ENCODE measurements around the gene ZNF385B.

Gene ZNF385B

GRCh38 chr2:179664972-179665812 lies 196.2 kb downstream of the ZNF385B start:
- Histone ChIP-seq H3K27ac (no peak overlapping the region), H3K4me1 (no peaks in the 10 kb centered on the region), H3K27me3 (ENCODE audit: control insufficient read depth, insufficient read depth, low read length) (no peaks in the 10 kb centered on the region), H3K9me3 (ENCODE audit: control insufficient read depth, low read length) (no peaks in the 10 kb centered on the region), H3K36me3 (ENCODE audit: control insufficient read depth, insufficient read depth, low read length) (no peaks in the 10 kb centered on the region), H3K4me3 (ENCODE audit: low read depth, low read length) (no peak overlapping the region), H2AFZ (no peak overlapping the region), H3K79me2 (no peaks in the 10 kb centered on the region), H3K9ac (no peak overlapping the region), H3K4me2 (ENCODE audit: low read length) (no peak overlapping the region)
- TF ChIP-seq CTCF (IDR thresholded peaks at IDR 0.05), result no peak

GRCh38 chr2:179661986-179662385 lies 199.4 kb downstream of the ZNF385B start:
- Histone ChIP-seq H3K27me3 (ENCODE audit: control insufficient read depth, insufficient read depth, low read length) (no peaks in the 10 kb centered on the region), H2AFZ (no peak overlapping the region), H3K79me2 (no peaks in the 10 kb centered on the region)

GRCh38 chr2:179657068-179657595 lies 204.3 kb downstream of the ZNF385B start:
- Histone ChIP-seq H3K4me1 (no peaks in the 10 kb centered on the region), H3K4me3 (ENCODE audit: low read depth, low read length) (no peak overlapping the region), H3K36me3 (ENCODE audit: control insufficient read depth, insufficient read depth, low read length) (no peaks in the 10 kb centered on the region), H3K27ac (no peak overlapping the region), H3K9ac (no peak overlapping the region), H3K4me2 (ENCODE audit: low read length) (no peak overlapping the region), H3K9me3 (ENCODE audit: control insufficient read depth, low read length) (no peaks in the 10 kb centered on the region), H3K27me3 (ENCODE audit: control insufficient read depth, insufficient read depth, low read length) (no peaks in the 10 kb centered on the region), H2AFZ (no peak overlapping the region), H3K79me2 (no peaks in the 10 kb centered on the region)
- no peak for TF ChIP-seq CTCF (IDR thresholded peaks at IDR 0.05)

More at GRCh38 chr2:179661986-179662385, 199.4 kb downstream of the ZNF385B start:
- no peak overlapping the region for H3K4me2 ChIP-seq (ENCODE audit: low read length)
- no peak overlapping the region for H3K27ac ChIP-seq
- no peak for TF ChIP-seq CTCF (IDR thresholded peaks at IDR 0.05)
- no peak overlapping the region for H3K4me3 ChIP-seq (ENCODE audit: low read depth, low read length)
- no peaks in the 10 kb centered on the region for H3K4me1 ChIP-seq
- H3K9ac ChIP-seq, result no peak overlapping the region
- H3K9me3 ChIP-seq (ENCODE audit: control insufficient read depth, low read length), result no peaks in the 10 kb centered on the region
- no peaks in the 10 kb centered on the region for H3K36me3 ChIP-seq (ENCODE audit: control insufficient read depth, insufficient read depth, low read length)

- Histone ChIP-seq H2AFZ (no peak overlapping the region), H3K36me3 (ENCODE audit: control insufficient read depth, insufficient read depth, low read length) (no peaks in the 10 kb centered on the region), H3K4me2 (ENCODE audit: low read length) (no peak overlapping the region), H3K79me2 (no peaks in the 10 kb centered on the region), H3K27me3 (ENCODE audit: control insufficient read depth, insufficient read depth, low read length) (no peaks in the 10 kb centered on the region), H3K4me3 (ENCODE audit: low read depth, low read length) (no peak overlapping the region), H3K9ac (no peak overlapping the region), H3K4me1 (no peaks in the 10 kb centered on the region), H3K9me3 (ENCODE audit: control insufficient read depth, low read length) (no peaks in the 10 kb centered on the region), H3K27ac (no peak overlapping the region)
- TF ChIP-seq CTCF (IDR thresholded peaks at IDR 0.05), result no peak
These were observed 205.8 kb downstream of the ZNF385B start for GRCh38 chr2:179655627-179656026.
